Cardiac fibroblast (primary cell): ENCODE data around the gene RASAL1.

Source experiments
- DNase-seq, 2 donors: peaks; one replicate each; pipeline versions ENCODE4 v3.0.0 to v3.0.0-alpha.2; 2010; ENCODE audit warnings: low read depth in 2 of 2
- H3K4me3 ChIP-seq, 2 donors: replicated peaks in 1 of 2; 1 replicate in 1 of 2; 2 replicates in 1 of 2; pipeline ENCODE4 v1.5.1; 2011; ENCODE audit warnings: low read depth in 2 of 2, low read length in 2 of 2, mild to moderate bottlenecking in 2 of 2, moderate library complexity in 1 of 2
- TF ChIP-seq, protein P1 (sequence below): IDR thresholded peaks from one replicate; pipeline ENCODE4 v1.5.1; 2011; ENCODE audit warnings: low read depth, mild to moderate bottlenecking, low read length, inconsistent platforms

Gene RASAL1

GRCh38 chr12:113155060-113155459 lies 19.5 kb upstream of the RASAL1 start:
- DNase-seq: no peak
- no peak overlapping the region for H3K4me3 ChIP-seq
- TF ChIP-seq, protein P1, sequence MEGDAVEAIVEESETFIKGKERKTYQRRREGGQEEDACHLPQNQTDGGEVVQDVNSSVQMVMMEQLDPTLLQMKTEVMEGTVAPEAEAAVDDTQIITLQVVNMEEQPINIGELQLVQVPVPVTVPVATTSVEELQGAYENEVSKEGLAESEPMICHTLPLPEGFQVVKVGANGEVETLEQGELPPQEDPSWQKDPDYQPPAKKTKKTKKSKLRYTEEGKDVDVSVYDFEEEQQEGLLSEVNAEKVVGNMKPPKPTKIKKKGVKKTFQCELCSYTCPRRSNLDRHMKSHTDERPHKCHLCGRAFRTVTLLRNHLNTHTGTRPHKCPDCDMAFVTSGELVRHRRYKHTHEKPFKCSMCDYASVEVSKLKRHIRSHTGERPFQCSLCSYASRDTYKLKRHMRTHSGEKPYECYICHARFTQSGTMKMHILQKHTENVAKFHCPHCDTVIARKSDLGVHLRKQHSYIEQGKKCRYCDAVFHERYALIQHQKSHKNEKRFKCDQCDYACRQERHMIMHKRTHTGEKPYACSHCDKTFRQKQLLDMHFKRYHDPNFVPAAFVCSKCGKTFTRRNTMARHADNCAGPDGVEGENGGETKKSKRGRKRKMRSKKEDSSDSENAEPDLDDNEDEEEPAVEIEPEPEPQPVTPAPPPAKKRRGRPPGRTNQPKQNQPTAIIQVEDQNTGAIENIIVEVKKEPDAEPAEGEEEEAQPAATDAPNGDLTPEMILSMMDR: no peak

GRCh38 chr12:113154351-113154973 lies 18.9 kb upstream of the RASAL1 start:
- peak overlapping the region in 1 of 2 donors; percentile 26 for H3K4me3 ChIP-seq
- TF ChIP-seq, protein P1: no peak
- peak; percentile 28 to 29 for DNase-seq

DNA sequence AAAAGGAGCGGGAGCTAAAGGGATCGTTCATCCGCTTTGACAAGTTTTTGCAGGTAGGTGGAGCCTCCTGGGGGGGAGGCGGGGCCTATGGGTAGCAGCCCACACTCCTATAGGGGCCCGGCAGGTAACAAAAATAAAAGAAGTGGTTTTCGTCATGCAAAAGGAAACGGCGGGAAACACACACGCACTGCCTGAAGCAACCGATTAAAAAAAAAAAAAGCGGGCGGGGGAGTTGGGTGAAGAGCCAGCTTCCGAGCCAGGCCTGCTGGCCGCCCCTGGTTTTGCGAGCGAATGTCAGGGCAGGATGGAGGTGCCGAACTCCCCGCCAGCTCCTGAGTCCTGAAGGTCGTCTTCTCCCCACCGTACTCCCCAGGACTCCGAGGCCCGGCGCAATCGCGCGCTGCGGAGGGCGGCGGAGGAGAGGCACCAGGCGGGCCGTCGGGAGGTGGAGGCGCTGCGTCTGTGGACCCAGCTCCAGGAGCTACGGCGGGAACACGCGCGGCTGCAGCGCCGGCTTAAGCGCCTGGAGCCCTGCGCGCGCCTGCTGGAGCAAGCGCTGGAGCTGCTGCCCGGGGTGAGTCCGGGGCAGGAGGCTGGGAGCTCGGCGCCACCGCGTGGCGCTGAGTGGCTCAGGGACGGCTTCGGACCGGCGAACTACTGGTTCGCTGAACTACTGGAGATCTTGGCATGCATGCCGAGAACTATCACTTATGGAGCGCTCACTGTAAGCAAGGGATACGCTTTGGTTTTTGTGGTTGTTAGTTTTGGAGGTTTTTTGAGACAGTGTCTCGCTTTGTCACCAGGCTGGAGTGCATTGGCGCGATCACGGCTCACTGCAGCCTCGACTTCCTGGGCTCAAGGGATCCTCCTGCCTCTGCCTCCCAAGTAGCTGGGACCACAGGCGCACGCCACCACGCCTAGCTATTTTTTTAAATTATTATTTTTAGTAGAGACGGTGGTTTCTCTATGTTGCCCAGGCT lies 17.6 kb upstream of the RASAL1 start:
- peak overlapping the region; percentile 27 to 42 for H3K4me3 ChIP-seq
- peak; percentile 75 to 83 for DNase-seq
- TF ChIP-seq, protein P1: peak; percentile 43

- no peak for DNase-seq
- H3K4me3 ChIP-seq: no peak overlapping the region
These were observed 16.8 kb upstream of the RASAL1 start for GRCh38 chr12:113152196-113152834.

DNA sequence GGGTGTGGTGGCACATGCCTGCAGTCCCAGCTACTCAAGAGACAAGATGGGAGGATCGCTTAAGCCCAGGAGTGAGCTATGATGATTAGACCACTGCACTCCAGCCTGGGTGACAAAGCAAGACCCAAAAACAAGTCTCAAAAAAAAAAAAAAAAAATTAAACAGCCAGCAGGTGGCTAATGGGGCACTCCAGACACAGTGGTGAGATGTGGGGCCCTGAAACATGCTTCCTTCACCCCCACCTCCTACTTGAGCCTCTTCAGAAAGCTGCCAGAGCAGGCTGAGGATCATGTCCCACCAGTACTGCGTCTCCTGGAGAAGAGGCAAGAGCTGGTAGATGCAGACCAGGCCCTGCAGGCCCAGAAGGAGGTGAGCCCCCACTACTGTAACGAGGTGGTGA lies 16.1 kb upstream of the RASAL1 start:
- no peak for DNase-seq
- TF ChIP-seq, protein P1: no peak
- H3K4me3 ChIP-seq: no peak overlapping the region

More at GRCh38 chr12:113152196-113152834, 16.8 kb upstream of the RASAL1 start:
- TF ChIP-seq, protein P1: no peak

DNA sequence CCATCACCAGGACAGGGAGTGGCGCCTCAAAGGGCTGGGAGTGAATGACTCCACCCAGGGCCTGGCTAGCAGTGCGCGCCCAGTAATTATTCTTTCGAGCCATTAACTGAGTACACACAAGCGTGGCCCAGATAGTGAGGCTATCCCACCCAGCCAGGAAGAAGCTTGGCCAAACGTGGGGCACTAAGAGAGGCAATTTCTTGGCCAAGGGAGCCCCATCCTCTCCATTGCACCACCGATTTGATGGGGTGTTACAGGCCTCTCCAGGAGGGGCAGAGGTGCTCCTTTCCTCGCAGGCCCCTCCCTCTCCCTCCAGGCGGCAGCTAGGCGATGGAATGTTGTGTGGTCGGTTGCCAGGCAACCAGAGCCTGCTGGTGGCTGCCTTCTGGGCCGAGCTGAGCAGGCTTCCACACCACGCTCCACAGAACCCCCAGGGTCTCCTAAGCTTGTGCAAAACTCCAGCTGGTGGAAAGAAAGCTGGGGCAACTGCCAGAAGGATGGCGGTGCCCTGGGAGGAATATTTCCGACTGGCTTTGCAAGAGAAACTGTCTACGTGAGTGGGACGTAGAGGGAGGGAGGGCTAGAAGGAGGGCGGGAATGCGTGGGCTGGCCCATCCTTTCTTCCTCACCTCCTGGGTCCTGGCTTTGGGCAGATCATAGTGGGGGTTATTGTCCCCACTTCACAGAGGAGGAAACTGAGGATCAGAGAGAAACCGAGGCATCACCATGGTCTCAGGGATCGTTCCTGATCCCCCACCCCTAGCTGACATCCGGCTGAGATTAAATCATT lies 14.0 kb upstream of the RASAL1 start, which contains the start of gene CFAP73:
Gene CFAP73 (plus strand): TSS at position 364 of the 790 bp plus-strand sequence. CDS start 134 bp downstream, at position 498.
- no peak within 1 kb of the TSS for H3K4me3 ChIP-seq
- TF ChIP-seq, protein P1: no peak
- DNase-seq: peak; percentile 74 to 94
